HG03432 (cell line): ENCODE measurements around the gene TLNRD1.

Source experiments
- ATAC-seq: cut with Tn5 transposase; IDR thresholded peaks from one replicate; pipeline ENCODE4 v1.9.1; 2021; ENCODE audit warnings: mild to moderate bottlenecking, moderate library complexity; ENCODE audit not compliant: unreplicated experiment

TLNRD1 gene

DNA sequence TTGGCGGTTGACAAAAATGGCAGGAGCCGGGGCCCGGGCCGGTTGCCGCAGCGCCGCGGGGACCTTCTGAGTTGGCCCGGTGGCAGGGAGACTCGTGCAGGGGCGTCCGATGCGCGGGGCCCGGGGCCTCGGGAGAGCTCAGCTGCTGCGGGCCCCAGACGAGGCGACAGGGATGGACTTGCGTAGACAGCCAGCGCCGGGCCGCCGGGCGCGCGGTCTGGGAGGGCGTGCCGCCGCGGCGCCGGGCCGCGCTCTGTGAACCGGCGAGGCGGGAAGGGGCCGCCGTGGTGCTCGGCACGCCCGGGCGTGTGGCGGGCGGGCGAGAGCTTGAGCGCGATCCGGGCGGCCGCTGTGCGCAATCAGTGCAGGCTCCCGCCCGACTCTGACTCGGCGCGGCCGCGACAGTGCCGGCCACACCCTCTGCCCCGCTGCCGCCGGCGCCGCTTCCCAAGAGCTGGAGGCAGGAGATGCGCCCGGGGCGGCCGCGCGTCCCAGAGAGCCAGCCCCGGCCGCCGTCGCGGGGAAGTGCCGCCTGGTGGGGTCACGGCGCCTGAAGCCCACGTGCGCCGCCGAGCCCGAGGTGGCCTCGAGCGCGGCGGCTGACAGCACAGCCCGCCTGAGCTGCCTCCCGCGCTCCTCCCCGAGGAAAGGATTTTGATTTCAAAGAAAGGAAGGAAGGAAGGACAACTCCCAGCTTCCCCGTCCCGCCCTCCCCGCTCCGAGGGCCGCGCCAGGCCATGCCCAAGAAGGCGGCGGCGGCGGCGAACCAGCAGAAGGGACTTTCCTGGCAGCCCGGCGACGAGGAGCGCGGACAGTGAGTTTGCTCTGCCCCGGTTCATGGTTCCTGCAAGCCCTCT lies 657 bp downstream of the TLNRD1 start:
- peak; percentile 39 for ATAC-seq

DNA sequence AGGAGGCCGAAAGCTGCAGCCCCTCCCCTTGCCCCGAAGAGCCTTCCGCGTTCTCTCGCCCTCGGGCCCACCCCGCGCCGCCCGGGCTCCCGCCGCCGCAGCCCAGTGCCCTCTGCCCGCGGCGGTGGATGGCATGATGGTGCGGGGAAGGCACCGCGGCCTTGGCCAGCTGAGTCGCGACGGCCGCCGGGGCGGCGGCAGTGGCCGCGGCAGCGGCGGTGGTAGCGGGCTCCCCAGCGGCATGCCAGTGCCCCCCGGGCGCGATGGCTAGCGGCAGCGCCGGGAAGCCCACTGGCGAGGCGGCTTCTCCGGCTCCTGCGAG lies 1.2 kb downstream of the TLNRD1 start:
- ATAC-seq: no peak

GRCh38 chr15:81002331-81003096 lies 1.8 kb downstream of the TLNRD1 start:
- no peak for ATAC-seq

DNA sequence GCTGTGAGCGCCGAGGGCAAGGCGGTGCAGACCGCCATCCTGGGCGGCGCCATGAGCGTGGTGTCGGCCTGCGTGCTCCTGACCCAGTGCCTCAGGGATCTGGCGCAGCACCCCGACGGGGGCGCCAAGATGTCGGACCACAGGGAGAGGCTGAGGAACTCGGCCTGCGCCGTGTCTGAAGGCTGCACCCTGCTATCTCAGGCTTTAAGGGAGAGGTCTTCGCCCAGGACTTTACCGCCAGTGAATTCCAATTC lies 2.3 kb downstream of the TLNRD1 start:
- no peak for ATAC-seq

- no peak for ATAC-seq
Observed at GRCh38 chr15:81006124-81006523, 5.4 kb downstream of the TLNRD1 start.

DNA sequence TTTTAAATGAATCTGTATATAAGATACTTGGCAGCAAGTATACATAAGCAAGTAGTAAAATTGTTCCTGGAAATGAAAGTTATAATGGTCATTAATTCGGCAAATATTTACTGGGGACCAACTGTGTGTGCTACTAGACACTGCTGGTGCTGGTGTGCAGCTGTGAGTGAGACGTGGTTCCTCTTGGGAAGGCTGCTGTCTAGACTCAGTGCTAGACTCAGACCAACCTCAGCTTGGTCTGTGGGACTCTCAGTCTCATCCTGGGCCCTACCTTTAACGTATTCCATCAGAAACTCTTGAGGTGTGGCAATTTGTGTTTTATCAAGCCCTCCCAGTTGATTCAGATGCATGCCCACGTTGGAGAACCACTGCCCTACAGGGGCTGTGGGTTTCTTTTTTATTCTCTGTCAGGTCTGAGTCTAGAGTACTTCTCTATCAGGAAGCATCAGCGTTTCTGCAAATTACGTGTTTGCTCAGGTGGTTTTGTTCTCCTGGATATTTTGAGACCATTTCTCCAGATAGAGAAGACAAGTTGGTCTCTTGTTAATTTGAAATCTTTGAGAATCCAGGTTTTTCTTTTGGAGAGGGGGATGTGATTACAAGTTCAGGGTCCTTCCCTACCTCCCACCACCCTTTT lies 6.8 kb downstream of the TLNRD1 start:
- no peak for ATAC-seq

- no peak for ATAC-seq
Observed at GRCh38 chr15:81008312-81008711, 7.6 kb downstream of the TLNRD1 start.

GRCh38 chr15:81010086-81010485 lies 9.4 kb downstream of the TLNRD1 start:
- no peak for ATAC-seq

DNA sequence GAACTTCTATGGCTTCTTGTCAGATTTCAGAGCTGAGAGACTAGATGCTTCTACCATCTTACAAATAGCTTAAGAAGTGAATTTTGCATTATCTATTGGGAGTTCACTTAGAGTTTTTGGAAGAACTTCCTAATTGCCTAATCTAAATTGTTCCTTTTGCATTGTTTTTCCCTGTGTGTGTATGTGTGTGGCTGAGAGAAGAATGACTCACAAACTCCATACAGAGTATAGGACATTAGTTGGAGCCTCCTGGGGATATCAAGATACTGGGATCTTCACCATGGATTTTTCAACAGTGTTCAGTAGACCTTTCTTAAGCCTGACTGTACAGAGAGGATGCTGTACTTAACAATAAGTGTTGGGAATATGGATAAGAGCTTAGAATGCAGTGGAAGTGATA lies 10.9 kb downstream of the TLNRD1 start:
- ATAC-seq: no peak

GRCh38 chr15:81012588-81012987 lies 11.9 kb downstream of the TLNRD1 start:
- no peak for ATAC-seq

GRCh38 chr15:81013396-81013929 lies 12.7 kb downstream of the TLNRD1 start:
- no peak for ATAC-seq

DNA sequence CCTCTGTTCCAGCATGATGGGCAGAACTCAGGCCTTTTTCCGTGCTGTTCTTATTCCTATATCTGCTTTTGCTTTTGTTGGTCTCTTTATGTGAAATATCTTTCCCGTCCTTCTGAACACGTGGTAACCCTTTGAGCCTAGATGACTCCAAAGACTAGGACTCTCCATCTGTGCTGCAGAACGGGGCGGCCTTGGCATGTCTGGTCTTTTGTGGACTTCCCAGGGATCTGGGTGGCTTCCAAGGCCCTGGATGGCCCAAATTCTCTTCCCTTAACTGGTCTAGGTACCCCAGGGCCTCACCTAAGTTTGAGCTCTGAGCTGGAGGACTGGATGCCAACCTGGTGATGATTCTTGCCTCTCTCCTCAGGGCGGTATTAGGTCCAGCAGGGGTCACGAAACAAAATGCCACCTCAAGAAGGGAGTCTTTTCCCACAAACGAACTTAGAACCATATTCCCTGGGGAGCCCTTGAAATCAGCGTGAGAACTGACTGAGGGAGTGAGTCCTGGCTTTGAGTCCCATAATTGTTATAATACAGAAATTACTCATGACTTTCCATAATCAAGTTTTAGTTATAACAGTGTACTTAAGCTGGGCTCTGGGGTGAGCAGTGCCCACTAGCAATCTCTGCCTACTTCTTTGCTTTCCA lies 13.8 kb downstream of the TLNRD1 start:
- no peak for ATAC-seq

GRCh38 chr15:81015621-81016488 lies 15.1 kb downstream of the TLNRD1 start:
- ATAC-seq: no peak

GRCh38 chr15:81016489-81017068 lies 15.9 kb downstream of the TLNRD1 start:
- no peak for ATAC-seq

DNA sequence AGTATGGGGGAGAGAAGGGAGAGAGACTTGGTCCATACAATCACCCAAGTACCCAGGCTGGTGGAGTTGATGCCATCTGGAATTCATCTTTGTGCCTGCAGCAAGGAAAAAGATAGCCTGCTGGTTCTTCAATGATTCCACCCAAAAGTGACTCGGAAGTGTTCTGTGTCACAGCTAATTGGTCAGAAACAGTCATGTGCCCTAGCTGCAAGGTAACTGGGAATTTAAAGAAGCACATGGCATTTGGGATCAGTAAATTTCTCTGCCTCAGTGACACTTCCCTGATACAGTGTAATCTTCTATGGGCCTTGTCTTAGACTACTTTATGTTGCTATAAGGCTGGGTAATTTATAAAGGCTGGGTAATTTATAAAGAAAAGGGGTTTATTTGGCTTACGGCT lies 17.5 kb downstream of the TLNRD1 start:
- ATAC-seq: no peak

- no peak for ATAC-seq
Observed at GRCh38 chr15:81021321-81021720, 20.6 kb downstream of the TLNRD1 start.

- peak; percentile 91 for ATAC-seq
Observed at GRCh38 chr15:81023483-81024264, 23.0 kb downstream of the TLNRD1 start.

DNA sequence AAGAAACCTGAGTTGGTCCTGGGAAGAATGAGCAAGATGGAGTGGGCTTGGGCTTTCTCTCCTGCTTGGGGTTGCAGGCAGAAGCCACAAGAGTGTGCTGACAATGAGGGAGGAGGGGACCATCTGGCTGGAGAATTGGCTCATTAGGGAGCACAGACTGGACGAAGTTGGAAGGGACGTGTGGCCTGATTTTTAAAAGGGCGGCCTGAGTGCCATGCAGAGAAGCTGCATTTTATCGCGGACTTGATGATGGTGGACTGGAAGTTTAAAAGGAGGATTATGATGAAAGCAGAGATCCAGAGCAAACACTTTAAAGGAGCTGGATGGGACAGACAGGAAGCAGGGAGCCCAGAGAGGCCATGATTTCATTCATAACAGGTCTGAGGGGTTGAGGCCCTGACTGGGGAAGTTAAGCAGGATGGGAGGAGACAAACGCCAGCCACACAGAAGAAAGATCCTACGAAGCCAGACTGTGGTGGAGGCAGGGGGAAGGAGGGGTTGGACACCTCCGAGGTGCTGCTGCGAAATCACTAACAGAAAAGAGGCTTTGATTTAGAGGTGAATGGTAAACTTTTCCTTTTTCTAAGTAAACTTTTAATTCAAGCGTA lies 23.6 kb downstream of the TLNRD1 start:
- ATAC-seq: no peak

GRCh38 chr15:81024936-81025335 lies 24.2 kb downstream of the TLNRD1 start:
- ATAC-seq: no peak
